Cardiac septum (tissue), 1 donor: ENCODE measurements around the gene CELF5. TPM values are rescaled to one million over a fixed set of nuclear protein-coding genes. Genes with fewer than 3 reads are reported as not detected.
A peak's percentile ranks its signal among the peaks of the same experiment; 100 is the strongest.

Source experiments
- DNase-seq: peaks from one replicate; pipeline ENCODE4 v3.0.0-alpha.2; 2020; ENCODE audit warnings: low spot score
- intact Hi-C: fragments of 100-400 bp; cut with DNase I; formaldehyde crosslinking; loops from one replicate; pipeline ENCODE4 v1.14.0; 2022
- total RNA-seq: library from RNA; stranded (reverse); fragmentation: NEBNext Ultra II Directional; extraction: Animal tissue kit (Norgen Biotek cat#: 25700); gene quantifications from one replicate; pipeline ENCODE4 v1.2.1, GENCODE V29; 2021
- donor health status: DM: no; HTN: no; CAD: no.

The CELF5 gene
- total RNA-seq, 1 donor from 2014 or later = not detected

- intact Hi-C loops = no loop called here
- no peak for DNase-seq
Measured at GRCh38 chr19:3266792-3267514, 42.5 kb downstream of the CELF5 start.

GRCh38 chr19:3268326-3268725 is 43.9 kb downstream of the CELF5 start:
- intact Hi-C loops = no loop called here

GRCh38 chr19:3268763-3269162 is 44.3 kb downstream of the CELF5 start:
- intact Hi-C loops = no loop called here
- DNase-seq = no peak

More at GRCh38 chr19:3268326-3268725, 43.9 kb downstream of the CELF5 start:
- no peak for DNase-seq

- no peak for DNase-seq
- intact Hi-C loops = no loop called here
Measured at GRCh38 chr19:3269916-3270671, 45.6 kb downstream of the CELF5 start.

- intact Hi-C loops = no loop called here
- no peak for DNase-seq
Measured at GRCh38 chr19:3270902-3271301, 46.4 kb downstream of the CELF5 start.

GRCh38 chr19:3272401-3272931 is 48.0 kb downstream of the CELF5 start:
- intact Hi-C loops = no loop called here
- no peak for DNase-seq

- DNase-seq = no peak
- intact Hi-C loops = no loop called here
Measured at GRCh38 chr19:3272952-3273351, 48.5 kb downstream of the CELF5 start.

- intact Hi-C loops = no loop called here
- no peak for DNase-seq
Measured at GRCh38 chr19:3274245-3274941, 49.9 kb downstream of the CELF5 start.

GRCh38 chr19:3274942-3275582 is 50.6 kb downstream of the CELF5 start:
- intact Hi-C loops = no loop called here
- DNase-seq = no peak

GRCh38 chr19:3275583-3276340 is 51.3 kb downstream of the CELF5 start:
- intact Hi-C loops = no loop called here
- peak; percentile 84 for DNase-seq

GRCh38 chr19:3276341-3276799 is 51.9 kb downstream of the CELF5 start:
- intact Hi-C loops = no loop called here
- no peak for DNase-seq

GRCh38 chr19:3277649-3278048 is 53.2 kb downstream of the CELF5 start:
- no peak for DNase-seq
- intact Hi-C loops = no loop called here

GRCh38 chr19:3278294-3278693 is 53.8 kb downstream of the CELF5 start:
- intact Hi-C loops = no loop called here
- DNase-seq = no peak

- DNase-seq = no peak
- intact Hi-C loops = no loop called here
Measured at GRCh38 chr19:3278749-3279148, 54.3 kb downstream of the CELF5 start.

- no peak for DNase-seq
- intact Hi-C loops = no loop called here
Measured at GRCh38 chr19:3279306-3279705, 54.8 kb downstream of the CELF5 start.

- no peak for DNase-seq
- intact Hi-C loops = no loop called here
Measured at GRCh38 chr19:3281026-3281425, 56.6 kb downstream of the CELF5 start.

- no peak for DNase-seq
- intact Hi-C loops = no loop called here
Measured at GRCh38 chr19:3282155-3282554, 57.7 kb downstream of the CELF5 start.

- no peak for DNase-seq
- intact Hi-C loops = no loop called here
Measured at GRCh38 chr19:3282564-3282963, 58.1 kb downstream of the CELF5 start.

- no peak for DNase-seq
- intact Hi-C loops = no loop called here
Measured at GRCh38 chr19:3283246-3283751, 58.8 kb downstream of the CELF5 start.
